Smooth muscle cell (in vitro differentiated cells): ENCODE data around the gene C2CD3. TPM values are rescaled to one million over a fixed set of nuclear protein-coding genes. Genes with fewer than 3 reads are reported as not detected.

Experiments used
- DNase-seq: peaks from one replicate; lab custom pipeline; 2025; ENCODE audit not compliant: unreplicated experiment; lab: John Stamatoyannopoulos, UW
- H2AFZ ChIP-seq: fragments of 200-600 bp; sonication (generic); 2 replicates; pipeline ENCODE4 v1.6.0; 2016; ENCODE audit warnings: antibody characterized with exemption, low read depth, mild to moderate bottlenecking
- H3F3A ChIP-seq: fragments of 200-600 bp; sonication (generic); 2 replicates; pipeline ENCODE4 v1.6.0; 2017; ENCODE audit warnings: antibody characterized with exemption, low read depth
- H3K27ac ChIP-seq: fragments of 200-600 bp; sonication (generic); 2 replicates; pipeline ENCODE4 v1.5.1; 2016; ENCODE audit warnings: low read depth, mild to moderate bottlenecking
- H3K27me3 ChIP-seq: fragments of 200-600 bp; sonication (generic); 2 replicates; pipeline ENCODE4 v1.6.1; 2016; ENCODE audit warnings: low read depth, mild to moderate bottlenecking
- H3K36me3 ChIP-seq: fragments of 200-600 bp; sonication (generic); 2 replicates; pipeline ENCODE4 v1.5.1; 2016; ENCODE audit warnings: low read depth
- H3K4me1 ChIP-seq: fragments of 200-600 bp; sonication (generic); 2 replicates; pipeline ENCODE4 v1.5.1; 2016; ENCODE audit warnings: low read depth
- H3K4me2 ChIP-seq: fragments of 200-600 bp; sonication (generic); 2 replicates; pipeline ENCODE4 v1.6.0; 2016; ENCODE audit warnings: mild to moderate bottlenecking
- H3K4me3 ChIP-seq: fragments of 200-600 bp; sonication (generic); 2 replicates; pipeline ENCODE4 v1.5.1; 2016; ENCODE audit warnings: mild to moderate bottlenecking
- H3K79me2 ChIP-seq: fragments of 200-600 bp; sonication (generic); 2 replicates; pipeline ENCODE4 v1.6.0; 2016; ENCODE audit warnings: low read depth, mild to moderate bottlenecking
- H3K9ac ChIP-seq: fragments of 200-600 bp; sonication (generic); 2 replicates; pipeline ENCODE4 v1.6.0; 2016; ENCODE audit warnings: low read depth
- H3K9me3 ChIP-seq: fragments of 200-600 bp; sonication (generic); replicated peaks from 2 replicates; pipeline ENCODE4 v1.5.1; 2016; ENCODE audit warnings: low read depth
- H4K20me1 ChIP-seq: fragments of 200-600 bp; sonication (generic); 2 replicates; pipeline ENCODE4 v1.6.0; 2016; ENCODE audit warnings: low read depth
- CTCF ChIP-seq: fragments of 200-600 bp; sonication (generic); IDR thresholded peaks from 2 replicates; pipeline ENCODE4 v1.5.1; 2017; ENCODE audit warnings: borderline replicate concordance, mild to moderate bottlenecking, antibody characterized with exemption; ENCODE audit not compliant: insufficient read depth, poor library complexity, severe bottlenecking
- WGBS: methylation state at CpG from one replicate; pipeline ENCODE4 v1.1.7; 2016; ENCODE audit warnings: low lambda C conversion rate; 5-methylcytosine and 5-hydroxymethylcytosine counted together
- polyA plus RNA-seq: library from polyadenylated mRNA; unstranded; fragments of >200 nt; fragmentation: Nextera tagmentation; extraction: Ambion mirVana; gene quantifications from 2 replicates; pipeline ENCODE4 v1.2.1, GENCODE V29; 2016
- total RNA-seq: library from RNA; depleted of rRNA; stranded (reverse); fragments of >200 nt; gene quantifications from 2 replicates; pipeline ENCODE4 v1.2.3, GENCODE V29; 2014

Gene C2CD3
- total and polyA plus RNA-seq, 2 experiments from 2014 or later, result 4.9 to 24.1 TPM

DNA sequence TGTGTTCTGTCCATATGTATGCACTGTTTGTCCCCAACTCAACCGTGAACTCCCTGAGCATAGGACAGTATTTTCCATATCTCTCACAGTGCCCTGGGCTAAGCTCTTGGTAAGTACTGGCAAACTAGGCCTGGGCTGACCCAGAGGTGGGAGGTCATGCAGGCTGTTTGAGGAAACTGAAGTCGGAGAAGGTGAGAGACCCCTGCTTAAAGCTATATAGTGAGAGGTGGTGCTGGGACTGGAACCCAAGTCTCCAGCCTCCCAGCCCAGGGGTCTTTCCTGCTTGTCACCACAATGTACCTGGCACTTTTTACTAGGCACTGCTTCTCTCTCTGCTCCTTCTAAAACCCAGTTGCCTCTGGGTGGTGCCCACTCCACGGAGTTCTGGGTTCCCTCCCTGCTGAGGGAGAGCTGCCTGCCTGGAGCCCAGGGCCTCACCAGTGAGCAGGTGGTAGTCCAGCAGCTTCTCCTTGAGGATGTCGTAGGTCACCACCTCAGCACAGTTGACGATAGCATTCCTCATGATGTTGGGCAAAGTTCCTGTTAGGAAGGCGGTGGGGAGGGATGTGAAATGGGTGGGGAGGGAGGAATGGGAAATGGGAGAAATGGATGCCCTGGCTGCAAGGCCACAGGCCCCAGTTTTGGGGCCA, 166.6 kb downstream of the C2CD3 start:
- Histone ChIP-seq H3K4me2 (no peak overlapping the region), H3K4me3 (no peak overlapping the region), H3F3A (no peaks in the 10 kb centered on the region), H3K27me3 (no peaks in the 10 kb centered on the region), H2AFZ (no peak overlapping the region), H3K4me1 (no peaks in the 10 kb centered on the region), H4K20me1 (no peaks in the 10 kb centered on the region), H3K36me3 (no peaks in the 10 kb centered on the region), H3K27ac (no peak overlapping the region), H3K9ac (no peak overlapping the region), H3K9me3 (no peaks in the 10 kb centered on the region), H3K79me2 (no peaks in the 10 kb centered on the region)
- no peak for DNase-seq
- TF ChIP-seq CTCF, result no peak
- 96% methylated on average over 6 of the region's 6 CpGs for WGBS

- WGBS, result 96% methylated on average over 4 of the region's 4 CpGs
- no peak overlapping the region for H2AFZ ChIP-seq
- H4K20me1 ChIP-seq, result no peaks in the 10 kb centered on the region
- no peak overlapping the region for H3K4me3 ChIP-seq
- no peaks in the 10 kb centered on the region for H3K9me3 ChIP-seq
- H3F3A ChIP-seq, result no peaks in the 10 kb centered on the region
- TF ChIP-seq CTCF, result no peak
- H3K36me3 ChIP-seq, result no peaks in the 10 kb centered on the region
- DNase-seq, result no peak
- no peaks in the 10 kb centered on the region for H3K27me3 ChIP-seq
- no peaks in the 10 kb centered on the region for H3K79me2 ChIP-seq
- H3K27ac ChIP-seq, result no peak overlapping the region
- no peak overlapping the region for H3K9ac ChIP-seq
- no peaks in the 10 kb centered on the region for H3K4me1 ChIP-seq
- H3K4me2 ChIP-seq, result no peak overlapping the region
Observed at GRCh38 chr11:74002832-74003231, 168.0 kb downstream of the C2CD3 start.

DNA sequence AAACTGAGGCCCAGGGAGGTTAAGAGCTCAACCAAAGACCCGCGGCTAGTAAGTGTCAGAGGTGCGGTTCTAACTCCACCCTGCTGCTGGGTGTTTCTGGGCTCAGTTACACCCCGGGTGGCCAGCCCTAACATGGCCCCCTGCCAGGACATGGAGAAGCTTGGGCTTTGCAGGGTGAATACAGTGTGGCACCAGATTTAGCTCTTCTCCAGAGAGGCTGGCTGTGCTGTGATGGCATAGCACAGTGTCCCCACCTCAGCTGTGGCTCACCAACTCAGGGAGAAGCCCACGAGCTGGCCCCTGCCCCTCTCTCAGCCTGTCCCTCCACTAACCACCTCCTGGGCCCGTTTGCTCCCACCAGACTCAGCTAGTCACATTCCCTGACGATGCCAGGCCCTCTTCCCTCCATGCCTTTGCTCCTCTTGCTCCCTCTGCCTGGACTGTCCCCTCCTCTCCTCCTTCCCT, 168.9 kb downstream of the C2CD3 start:
- Histone ChIP-seq H4K20me1 (no peaks in the 10 kb centered on the region), H3K79me2 (no peaks in the 10 kb centered on the region), H3K27ac (no peak overlapping the region), H3K36me3 (no peaks in the 10 kb centered on the region), H3K4me1 (no peaks in the 10 kb centered on the region), H3K4me2 (no peak overlapping the region), H3K27me3 (no peaks in the 10 kb centered on the region), H3K4me3 (no peak overlapping the region), H3K9ac (no peak overlapping the region), H2AFZ (no peak overlapping the region), H3F3A (no peaks in the 10 kb centered on the region), H3K9me3 (no peaks in the 10 kb centered on the region)
- TF ChIP-seq CTCF, result no peak
- no peak for DNase-seq
- WGBS, result 81% methylated on average over 7 of the region's 7 CpGs
